HUES64 (cell line): Measurements from ENCODE around the gene JAKMIP3.

Source experiments
- H3K27ac ChIP-seq: 2 replicates; pipeline ENCODE4 v1.7.0; 2013; ENCODE audit warnings: low read depth, low read length, inconsistent platforms
- H3K27me3 ChIP-seq: 2 replicates; pipeline ENCODE4 v1.6.1; 2013; ENCODE audit warnings: mild to moderate bottlenecking, low read length; ENCODE audit not compliant: insufficient read depth
- H3K36me3 ChIP-seq: 2 replicates; pipeline ENCODE4 v1.6.1; 2013; ENCODE audit warnings: mild to moderate bottlenecking, low read length; ENCODE audit not compliant: insufficient read depth
- H3K4me1 ChIP-seq: 2 replicates; pipeline ENCODE4 v1.6.1; 2013; ENCODE audit warnings: mild to moderate bottlenecking, low read length, moderate library complexity; ENCODE audit not compliant: insufficient read depth
- H3K4me3 ChIP-seq: 2 replicates; pipeline ENCODE4 v1.5.1; 2013; ENCODE audit warnings: mild to moderate bottlenecking, low read length, moderate library complexity
- H3K9ac ChIP-seq: 2 replicates; pipeline ENCODE4 v1.6.1; 2013; ENCODE audit warnings: mild to moderate bottlenecking, low read depth, low read length
- H3K9me3 ChIP-seq: 2 replicates; pipeline ENCODE4 v1.6.1; 2013; ENCODE audit warnings: low read depth, low read length; ENCODE audit not compliant: insufficient read depth
- WGBS: fragments of 150-250, 120-280 bp; methylation state at CpG from one replicate; pipeline ENCODE4 v1.1.7; 2013; ENCODE audit warnings: missing lambda C conversion rate; 5-methylcytosine and 5-hydroxymethylcytosine counted together

JAKMIP3 gene

GRCh38 chr10:132094581-132095234, 29.0 kb downstream of the JAKMIP3 start:
- Histone ChIP-seq H3K9ac (no peak overlapping the region), H3K36me3 (no peaks in the 10 kb centered on the region), H3K27me3 (no peaks in the 10 kb centered on the region), H3K27ac (no peak overlapping the region), H3K4me3 (no peak overlapping the region), H3K4me1 (no peaks in the 10 kb centered on the region), H3K9me3 (no peaks in the 10 kb centered on the region)
- WGBS, result 89% methylated on average over 9 of the region's 9 CpGs

- H3K4me1 ChIP-seq, result no peaks in the 10 kb centered on the region
- no peak overlapping the region for H3K9ac ChIP-seq
- H3K4me3 ChIP-seq, result no peak overlapping the region
- no peaks in the 10 kb centered on the region for H3K36me3 ChIP-seq
- 91% methylated on average over 12 of the region's 12 CpGs for WGBS
- H3K9me3 ChIP-seq, result no peaks in the 10 kb centered on the region
- H3K27me3 ChIP-seq, result no peaks in the 10 kb centered on the region
- H3K27ac ChIP-seq, result no peak overlapping the region
Measured at GRCh38 chr10:132095403-132096113, 29.8 kb downstream of the JAKMIP3 start.

DNA sequence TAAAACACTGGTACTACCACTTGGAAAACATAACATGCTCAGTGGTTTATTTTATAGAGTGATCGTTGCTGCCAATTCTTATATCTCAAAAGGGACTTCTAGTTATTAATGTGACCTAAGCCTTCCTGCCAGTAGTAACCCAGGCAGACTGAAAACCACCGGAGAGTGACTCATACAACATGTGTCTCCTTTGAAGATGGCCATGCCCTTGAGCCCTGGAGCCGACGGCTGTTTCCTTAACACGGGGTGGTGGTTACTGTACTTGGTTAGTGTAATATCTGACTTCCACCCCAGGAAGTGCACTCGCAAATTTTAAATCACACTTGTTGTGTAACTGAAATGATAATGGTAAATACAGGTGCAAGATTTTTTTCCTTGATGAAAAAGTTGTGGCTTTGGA, 30.5 kb downstream of the JAKMIP3 start:
- no peak overlapping the region for H3K4me3 ChIP-seq
- no peaks in the 10 kb centered on the region for H3K4me1 ChIP-seq
- no peak overlapping the region for H3K27ac ChIP-seq
- no peak overlapping the region for H3K9ac ChIP-seq
- H3K36me3 ChIP-seq, result no peaks in the 10 kb centered on the region
- no peaks in the 10 kb centered on the region for H3K27me3 ChIP-seq
- WGBS, result 84% methylated on average over 6 of the region's 6 CpGs
- H3K9me3 ChIP-seq, result no peaks in the 10 kb centered on the region

DNA sequence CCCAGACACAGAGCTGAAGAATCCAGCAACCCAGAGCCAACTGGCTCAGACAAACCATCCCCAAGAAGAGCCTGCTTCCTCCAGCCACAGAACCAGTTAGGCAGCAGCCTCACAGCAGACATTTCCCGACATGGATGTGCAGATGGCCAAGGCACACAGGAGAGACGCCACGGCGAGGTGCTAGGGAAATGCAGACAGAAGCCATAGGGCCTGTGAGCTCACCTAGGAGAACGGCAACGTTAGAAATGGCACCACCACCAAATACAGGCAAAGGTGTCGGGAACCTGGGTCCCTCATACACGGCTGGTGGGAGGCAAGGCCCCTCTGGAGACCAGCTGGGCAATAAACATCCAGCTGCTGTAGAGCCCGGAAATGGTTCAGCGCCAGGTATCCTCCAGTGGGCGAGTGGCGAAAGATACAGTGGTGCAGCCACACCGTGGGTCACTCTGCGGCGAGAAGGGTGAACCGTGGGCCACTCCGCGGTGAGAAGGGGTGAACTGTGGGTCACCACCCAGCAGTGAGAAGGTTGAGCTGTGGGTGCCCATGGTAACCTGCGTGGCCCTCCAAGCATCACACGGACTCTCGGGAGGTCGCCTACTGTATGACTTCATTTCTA, 31.2 kb downstream of the JAKMIP3 start:
- no peaks in the 10 kb centered on the region for H3K9me3 ChIP-seq
- no peak overlapping the region for H3K27ac ChIP-seq
- H3K9ac ChIP-seq, result no peak overlapping the region
- WGBS, result 92% methylated on average over 22 of the region's 22 CpGs
- no peaks in the 10 kb centered on the region for H3K36me3 ChIP-seq
- H3K27me3 ChIP-seq, result no peaks in the 10 kb centered on the region
- H3K4me1 ChIP-seq, result no peaks in the 10 kb centered on the region
- H3K4me3 ChIP-seq, result no peak overlapping the region

GRCh38 chr10:132097609-132098377, 32.0 kb downstream of the JAKMIP3 start:
- 59% methylated on average over 5 of the region's 5 CpGs for WGBS
- Histone ChIP-seq H3K4me1 (no peaks in the 10 kb centered on the region), H3K27ac (no peak overlapping the region), H3K9me3 (no peaks in the 10 kb centered on the region), H3K27me3 (no peaks in the 10 kb centered on the region), H3K4me3 (no peak overlapping the region), H3K9ac (no peak overlapping the region), H3K36me3 (no peaks in the 10 kb centered on the region)

GRCh38 chr10:132098539-132099388, 33.0 kb downstream of the JAKMIP3 start:
- H3K9ac ChIP-seq, result no peak overlapping the region
- no peaks in the 10 kb centered on the region for H3K4me1 ChIP-seq
- no peaks in the 10 kb centered on the region for H3K9me3 ChIP-seq
- H3K36me3 ChIP-seq, result no peaks in the 10 kb centered on the region
- no peaks in the 10 kb centered on the region for H3K27me3 ChIP-seq
- H3K27ac ChIP-seq, result no peak overlapping the region
- no peak overlapping the region for H3K4me3 ChIP-seq
- 78% methylated on average over 24 of the region's 24 CpGs for WGBS

GRCh38 chr10:132099389-132100090, 33.8 kb downstream of the JAKMIP3 start:
- 86% methylated on average over 25 of the region's 25 CpGs for WGBS
- Histone ChIP-seq H3K9ac (no peak overlapping the region), H3K36me3 (no peaks in the 10 kb centered on the region), H3K4me1 (no peaks in the 10 kb centered on the region), H3K27ac (no peak overlapping the region), H3K27me3 (no peaks in the 10 kb centered on the region), H3K4me3 (no peak overlapping the region), H3K9me3 (no peaks in the 10 kb centered on the region)

GRCh38 chr10:132100091-132100481, 34.3 kb downstream of the JAKMIP3 start:
- H3K4me3 ChIP-seq, result no peak overlapping the region
- no peaks in the 10 kb centered on the region for H3K9me3 ChIP-seq
- no peaks in the 10 kb centered on the region for H3K36me3 ChIP-seq
- no peaks in the 10 kb centered on the region for H3K4me1 ChIP-seq
- no peak overlapping the region for H3K27ac ChIP-seq
- no peaks in the 10 kb centered on the region for H3K27me3 ChIP-seq
- no peak overlapping the region for H3K9ac ChIP-seq
- 92% methylated on average over 15 of the region's 15 CpGs for WGBS

GRCh38 chr10:132100556-132101349, 35.0 kb downstream of the JAKMIP3 start:
- H3K9ac ChIP-seq, result no peak overlapping the region
- H3K36me3 ChIP-seq, result no peaks in the 10 kb centered on the region
- H3K9me3 ChIP-seq, result no peaks in the 10 kb centered on the region
- H3K27me3 ChIP-seq, result no peaks in the 10 kb centered on the region
- WGBS, result 92% methylated on average over 25 of the region's 27 CpGs
- H3K4me3 ChIP-seq, result no peak overlapping the region
- H3K27ac ChIP-seq, result no peak overlapping the region
- no peaks in the 10 kb centered on the region for H3K4me1 ChIP-seq
